Prostate gland (tissue), 2 donors: ENCODE measurements around the gene TMEM100. TPM values are rescaled to one million over a fixed set of nuclear protein-coding genes. Genes with fewer than 3 reads are reported as not detected.
A peak's percentile ranks its signal among the peaks of the same experiment; 100 is the strongest.

ENCODE experiments used
- DNase-seq: peaks from one replicate; pipeline ENCODE4 v3.0.0-alpha.2; 2019; ENCODE audit warnings: low spot score
- H3K27ac ChIP-seq, 2 donors: fragments of 200-600 bp; sonication (generic); 2 replicates each; pipeline ENCODE4 v1.5.1; 2017 to 2019
- H3K27me3 ChIP-seq: fragments of 200-600 bp; sonication (generic); replicated peaks from 2 replicates; pipeline ENCODE4 v1.5.1; 2019; ENCODE audit not compliant: insufficient read depth
- H3K36me3 ChIP-seq, 2 donors: fragments of 200-600 bp; sonication (generic); 1 replicate in 1 of 2; 2 replicates in 1 of 2; pipeline versions ENCODE4 v1.5.1 to v1.8.1; 2017 to 2019
- H3K4me1 ChIP-seq: fragments of 200-600 bp; sonication (generic); replicated peaks from 2 replicates; pipeline ENCODE4 v1.5.1; 2019
- H3K4me3 ChIP-seq, 2 donors: fragments of 200-600 bp; sonication (generic); 2 replicates each; pipeline ENCODE4 v1.5.1; 2017 to 2019
- H3K9me3 ChIP-seq: fragments of 200-600 bp; sonication (generic); 2 replicates; pipeline ENCODE4 v1.5.1; 2017
- CTCF ChIP-seq, 4 experiments: fragments of 200-600 bp in 2 of 4; fragments of 450-650 bp in 2 of 4; sonication (generic) in 2 of 4; IDR thresholded peaks; 1 replicate in 3 of 4; 2 replicates in 1 of 4; pipeline ENCODE4 v1.5.1; 2016 to 2019; ENCODE audit warnings: antibody characterized with exemption in 4 of 4, mild to moderate bottlenecking in 2 of 4, moderate library complexity in 2 of 4
- POLR2A ChIP-seq: fragments of 450-650 bp; IDR thresholded peaks from one replicate; pipeline ENCODE4 v1.6.1; 2016; ENCODE audit warnings: antibody characterized with exemption, mild to moderate bottlenecking
- POLR2AphosphoS5 ChIP-seq: sonication (generic); formaldehyde crosslinking; IDR thresholded peaks from one replicate; pipeline ENCODE4 v1.6.1; 2017; ENCODE audit warnings: antibody characterized with exemption
- WGBS: methylation state at CpG from one replicate; pipeline ENCODE4 v1.1.5; 2018; 5-methylcytosine and 5-hydroxymethylcytosine counted together
- intact Hi-C: fragments of 100-400 bp; cut with DNase I; formaldehyde crosslinking; loops from one replicate; pipeline ENCODE4 v1.14.2; 2022
- total RNA-seq, 2 donors: library from RNA; depleted of rRNA; stranded (reverse); fragments of >200 nt; gene quantifications; one replicate each; pipeline ENCODE4 v1.1.0, GENCODE V29; 2016

The TMEM100 gene
- total RNA-seq, 2 donors from 2014 or later = 1.2 to 3.2 TPM

- 48% methylated on average over 5 of the region's 5 CpGs for WGBS
- Histone ChIP-seq H3K27ac (no peak overlapping the region), H3K36me3 (no peaks in the 10 kb centered on the region), H3K4me3 (no peak overlapping the region), H3K9me3 (no peaks in the 10 kb centered on the region), H3K27me3 (no peaks in the 10 kb centered on the region), H3K4me1 (no peaks in the 10 kb centered on the region)
- TF ChIP-seq CTCF (IDR thresholded peaks at IDR 0.05) (peak in 3 of 4 experiments; percentile 17 to 44 (median 33)), POLR2AphosphoS5 (no peak), POLR2A (no peak)
- DNase-seq = no peak
- intact Hi-C loops = no loop called here
These were observed 13.2 kb upstream of the TMEM100 start for GRCh38 chr17:55735731-55736405.

GRCh38 chr17:55734128-55734781 lies 11.6 kb upstream of the TMEM100 start:
- Histone ChIP-seq H3K9me3 (no peaks in the 10 kb centered on the region), H3K4me1 (no peaks in the 10 kb centered on the region), H3K4me3 (no peak overlapping the region), H3K27me3 (no peaks in the 10 kb centered on the region), H3K36me3 (no peaks in the 10 kb centered on the region), H3K27ac (no peak overlapping the region)
- no peak for TF ChIP-seq POLR2A
- no peak for TF ChIP-seq POLR2AphosphoS5
- TF ChIP-seq CTCF (IDR thresholded peaks at IDR 0.05) = no peak
- no peak for DNase-seq
- intact Hi-C loops = no loop called here
- WGBS = 64% methylated on average over 4 of the region's 4 CpGs

- H3K27ac ChIP-seq = peak overlapping the region; percentile 46 to 56
- H3K4me1 ChIP-seq = no peaks in the 10 kb centered on the region
- no peak for DNase-seq
- H3K27me3 ChIP-seq = no peaks in the 10 kb centered on the region
- no peaks in the 10 kb centered on the region for H3K9me3 ChIP-seq
- WGBS = 41% methylated on average over 10 of the region's 10 CpGs
- TF ChIP-seq CTCF (IDR thresholded peaks at IDR 0.05) (no peak), POLR2A (no peak), POLR2AphosphoS5 (peak; percentile 49)
- H3K4me3 ChIP-seq = no peak overlapping the region
- H3K36me3 ChIP-seq = no peaks in the 10 kb centered on the region
- intact Hi-C loops = no loop called here
These were observed 9.1 kb upstream of the TMEM100 start for GRCh38 chr17:55731586-55732250.

- 13% methylated on average over 3 of the region's 3 CpGs for WGBS
- H3K36me3 ChIP-seq = no peaks in the 10 kb centered on the region
- H3K4me1 ChIP-seq = no peaks in the 10 kb centered on the region
- no peaks in the 10 kb centered on the region for H3K27me3 ChIP-seq
- H3K27ac ChIP-seq = peak overlapping the region; percentile 29 to 56
- no peaks in the 10 kb centered on the region for H3K9me3 ChIP-seq
- peak; percentile 63 for TF ChIP-seq POLR2AphosphoS5
- no peak for TF ChIP-seq CTCF (IDR thresholded peaks at IDR 0.05)
- no peak for TF ChIP-seq POLR2A
- no peak overlapping the region for H3K4me3 ChIP-seq
- no peak for DNase-seq
- intact Hi-C loops = no loop called here
These were observed 8.1 kb upstream of the TMEM100 start for GRCh38 chr17:55730808-55731207.
